CD4-positive, alpha-beta T cell treated with Interferon gamma for 1 hour (primary cell): Measurements from ENCODE around the gene SCAMP4.

ENCODE experiments used
- DNase-seq: peaks from one replicate; pipeline ENCODE4 v3.0.0-alpha.2; 2020

Gene SCAMP4

GRCh38 chr19:1961000-1961883 lies 56.0 kb downstream of the SCAMP4 start:
- no peak for DNase-seq

GRCh38 chr19:1962674-1963073 lies 57.5 kb downstream of the SCAMP4 start:
- DNase-seq = no peak

DNA sequence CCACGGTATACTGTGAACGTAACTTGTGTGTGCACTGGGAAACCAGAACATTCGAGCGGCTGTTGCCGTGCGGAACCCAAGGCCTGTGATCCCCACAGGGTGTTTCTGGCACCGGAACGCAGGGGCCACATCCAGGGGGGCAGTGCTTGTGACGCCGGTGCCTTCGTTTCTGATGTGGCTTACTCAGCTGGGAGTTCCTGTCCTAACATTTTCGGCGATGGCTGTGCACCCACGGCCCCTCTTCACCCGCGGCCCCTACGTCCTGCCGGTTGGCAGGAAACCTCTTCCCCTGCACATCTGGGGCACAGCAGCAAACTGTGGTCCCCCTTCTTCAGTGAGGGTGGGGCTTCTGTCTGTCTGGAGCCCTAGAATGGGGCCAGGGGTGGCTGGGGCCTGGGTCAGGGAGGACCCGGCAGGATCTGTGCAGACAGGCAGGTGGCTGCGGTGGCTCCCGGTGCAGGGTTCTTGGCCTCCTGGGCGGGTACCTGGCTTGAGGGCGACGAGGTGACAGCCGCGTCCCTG lies 61.9 kb downstream of the SCAMP4 start:
- DNase-seq = no peak

DNA sequence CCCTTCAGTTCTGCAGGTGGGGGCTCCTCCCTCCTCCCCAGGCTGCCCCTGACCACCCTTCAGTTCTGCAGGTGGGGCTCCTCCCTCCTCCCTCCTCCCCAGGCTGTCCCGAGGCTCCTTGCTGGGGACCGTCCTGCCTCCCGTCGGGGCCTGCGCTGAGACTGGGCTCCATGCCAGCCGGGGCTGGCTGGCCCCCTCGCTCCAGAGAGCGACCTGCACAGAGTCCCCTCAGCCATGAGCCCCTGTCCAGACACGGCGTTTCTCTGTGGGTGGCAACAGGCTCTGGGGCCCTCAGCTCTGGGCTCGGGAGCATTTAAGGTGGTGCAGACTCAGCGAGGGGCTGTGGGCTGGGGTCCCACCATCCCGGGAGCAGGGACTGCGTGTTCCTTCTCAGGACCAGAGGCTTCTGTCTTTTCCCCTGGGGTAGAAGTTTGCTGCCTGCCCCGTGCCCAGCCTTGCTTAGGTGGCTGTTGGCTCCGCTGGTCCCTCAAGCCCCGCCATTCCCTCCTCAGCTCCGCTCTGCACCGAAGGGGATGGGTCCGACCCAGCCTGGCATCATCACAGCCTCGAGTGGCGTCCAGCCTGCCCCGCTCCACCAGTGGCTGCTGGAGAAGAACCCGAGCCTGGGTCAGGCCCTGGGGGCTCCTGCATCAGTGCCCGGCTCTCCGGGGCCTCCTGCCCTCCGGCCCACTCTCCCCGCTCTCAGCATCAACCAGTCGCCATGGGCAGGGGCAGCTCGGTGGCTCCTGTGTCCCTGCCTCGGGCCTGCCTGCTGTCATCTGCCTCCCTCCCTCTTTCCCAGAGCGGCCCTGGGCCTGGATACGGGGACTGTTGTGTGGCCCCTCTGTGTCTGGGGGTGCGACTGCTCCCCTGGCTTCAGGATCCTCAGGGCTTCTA lies 63.3 kb downstream of the SCAMP4 start:
- DNase-seq = no peak

- DNase-seq = no peak
Measured at GRCh38 chr19:1969176-1970002, 64.2 kb downstream of the SCAMP4 start.

- DNase-seq = no peak
Measured at GRCh38 chr19:1970003-1970805, 65.0 kb downstream of the SCAMP4 start.

GRCh38 chr19:1970806-1971502 lies 65.8 kb downstream of the SCAMP4 start:
- DNase-seq = no peak

DNA sequence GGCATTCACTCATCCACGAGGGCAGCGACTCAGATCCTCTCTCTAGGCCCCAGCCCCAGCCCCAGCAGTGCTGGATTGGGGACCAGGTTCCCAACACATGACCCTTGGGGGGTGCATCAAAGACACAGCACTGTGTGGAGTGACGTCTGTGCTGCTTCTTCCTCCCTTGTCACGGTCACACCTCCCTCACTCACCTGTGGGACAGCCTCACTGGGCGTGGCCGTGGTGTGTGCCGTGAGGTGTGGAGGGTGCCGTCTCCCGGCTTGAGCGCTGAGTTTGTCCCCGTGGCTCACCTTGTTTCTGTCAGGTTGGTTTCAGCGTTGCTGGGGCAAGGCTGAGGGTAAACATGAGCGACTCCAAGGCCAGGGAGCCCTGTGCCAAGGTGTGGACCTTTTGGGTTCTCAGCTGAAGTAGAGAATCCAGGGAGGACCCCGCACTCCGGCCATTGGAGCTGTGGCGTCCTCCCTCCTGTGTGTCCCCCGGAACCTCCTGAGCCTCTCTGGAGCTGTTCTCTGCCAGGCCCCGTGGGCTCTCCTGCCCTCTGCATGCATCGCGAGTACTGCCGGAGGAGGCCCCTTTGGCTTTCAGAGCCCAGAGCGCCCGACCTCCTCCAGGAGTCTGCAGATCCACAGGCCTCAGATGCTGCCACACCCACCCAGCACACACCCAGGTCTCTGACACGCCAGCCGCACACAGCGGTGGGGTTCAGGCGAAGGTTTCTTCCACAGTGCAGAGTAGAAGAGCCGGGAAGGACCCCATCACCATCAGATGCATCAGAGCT lies 69.4 kb downstream of the SCAMP4 start:
- DNase-seq = no peak

DNA sequence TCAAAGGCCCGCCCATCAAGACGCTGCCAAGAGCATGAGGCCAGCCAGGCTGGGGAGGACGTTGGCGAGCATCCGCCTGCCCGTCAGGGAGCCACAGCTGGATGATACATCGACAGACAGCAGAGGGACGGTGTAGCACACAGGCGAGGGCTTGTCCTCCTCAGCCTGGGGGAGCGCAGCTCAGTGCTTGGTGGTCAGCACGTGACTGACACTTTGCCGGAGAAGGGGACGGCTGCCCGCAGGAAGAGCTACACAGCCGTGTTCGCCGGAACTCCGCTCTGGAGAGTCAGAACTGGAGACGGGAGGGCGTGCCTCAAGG lies 69.9 kb downstream of the SCAMP4 start:
- DNase-seq = no peak
